ENCODE data around the gene MS4A6E. TPM values are rescaled to one million over a fixed set of nuclear protein-coding genes. Genes with fewer than 3 reads are reported as not detected.
"Not testable (repeated sequence)": the region's sequence is repeated elsewhere in the genome, so short reads cannot be mapped to it uniquely, and the experiment has no call there.

The MS4A6E gene
- total RNA-seq, 2 donors from 2014 or later = not detected

GRCh38 chr11:60288531-60288930 is 38.5 kb upstream of the MS4A6E start:
- Histone ChIP-seq H3K4me3 (no peak overlapping the region), H3K27ac (no peak overlapping the region), H3K9me3 (no peaks in the 10 kb centered on the region), H3K36me3 (no peaks in the 10 kb centered on the region), H3K27me3 (replicated peaks; ENCODE audit: insufficient read depth) (no peaks in the 10 kb centered on the region), H3K4me1 (ENCODE audit: control insufficient read depth in 1 of 2, low read depth in 2 of 2) (no peaks in the 10 kb centered on the region)
- DNase-seq (ENCODE audit: low spot score) (no peak), ATAC-seq (ENCODE audit: insufficient number of reproducible peaks, low FRiP score, low read depth) (no peak)
- TF ChIP-seq CTCF (IDR thresholded peaks at IDR 0.05) = no peak

GRCh38 chr11:60292145-60292544 is 34.9 kb upstream of the MS4A6E start:
- TF ChIP-seq CTCF (IDR thresholded peaks at IDR 0.05) = no peak

GRCh38 chr11:60301178-60301577 is 25.9 kb upstream of the MS4A6E start:
- H3K27me3 ChIP-seq (replicated peaks; ENCODE audit: insufficient read depth) = no peaks in the 10 kb centered on the region
- no peak for TF ChIP-seq CTCF (IDR thresholded peaks at IDR 0.05)
- DNase-seq (ENCODE audit: low spot score) (no peak), ATAC-seq (ENCODE audit: insufficient number of reproducible peaks, low FRiP score, low read depth) (no peak)
- H3K36me3 ChIP-seq = no peaks in the 10 kb centered on the region
- no peaks in the 10 kb centered on the region for H3K9me3 ChIP-seq
- no peak overlapping the region for H3K4me3 ChIP-seq
- no peak overlapping the region for H3K27ac ChIP-seq
- H3K4me1 ChIP-seq (ENCODE audit: control insufficient read depth in 1 of 2, low read depth in 2 of 2) = no peaks in the 10 kb centered on the region

More at GRCh38 chr11:60292145-60292544, 34.9 kb upstream of the MS4A6E start:
- no peaks in the 10 kb centered on the region for H3K9me3 ChIP-seq
- ATAC-seq (ENCODE audit: insufficient number of reproducible peaks, low FRiP score, low read depth) (no peak), DNase-seq (ENCODE audit: low spot score) (no peak)
- H3K4me3 ChIP-seq = no peak overlapping the region
- H3K4me1 ChIP-seq (ENCODE audit: control insufficient read depth in 1 of 2, low read depth in 2 of 2) = no peaks in the 10 kb centered on the region
- H3K27me3 ChIP-seq (replicated peaks; ENCODE audit: insufficient read depth) = no peaks in the 10 kb centered on the region
- no peak overlapping the region for H3K27ac ChIP-seq
- no peaks in the 10 kb centered on the region for H3K36me3 ChIP-seq

- not testable (repeated sequence) for H3K4me1 ChIP-seq (ENCODE audit: control insufficient read depth in 1 of 2, low read depth in 2 of 2); H3K36me3 ChIP-seq; H3K27me3 ChIP-seq (replicated peaks; ENCODE audit: insufficient read depth); DNase-seq (ENCODE audit: low spot score); H3K27ac ChIP-seq; H3K4me3 ChIP-seq; ATAC-seq (ENCODE audit: insufficient number of reproducible peaks, low FRiP score, low read depth); H3K9me3 ChIP-seq
Measured at GRCh38 chr11:60301884-60302283, 25.2 kb upstream of the MS4A6E start.

GRCh38 chr11:60303661-60304060 is 23.4 kb upstream of the MS4A6E start:
- DNase-seq (ENCODE audit: low spot score) (no peak), ATAC-seq (ENCODE audit: insufficient number of reproducible peaks, low FRiP score, low read depth) (no peak)
- Histone ChIP-seq H3K27ac (no peak overlapping the region), H3K4me3 (no peak overlapping the region), H3K4me1 (ENCODE audit: control insufficient read depth in 1 of 2, low read depth in 2 of 2) (no peaks in the 10 kb centered on the region), H3K9me3 (no peaks in the 10 kb centered on the region), H3K36me3 (no peaks in the 10 kb centered on the region), H3K27me3 (replicated peaks; ENCODE audit: insufficient read depth) (no peaks in the 10 kb centered on the region)
- TF ChIP-seq CTCF (IDR thresholded peaks at IDR 0.05) = no peak

- Histone ChIP-seq H3K36me3 (no peaks in the 10 kb centered on the region), H3K27ac (no peak overlapping the region), H3K27me3 (replicated peaks; ENCODE audit: insufficient read depth) (no peaks in the 10 kb centered on the region), H3K4me3 (no peak overlapping the region), H3K4me1 (ENCODE audit: control insufficient read depth in 1 of 2, low read depth in 2 of 2) (no peaks in the 10 kb centered on the region), H3K9me3 (no peaks in the 10 kb centered on the region)
- TF ChIP-seq CTCF (IDR thresholded peaks at IDR 0.05) = no peak
- DNase-seq (ENCODE audit: low spot score) (no peak), ATAC-seq (ENCODE audit: insufficient number of reproducible peaks, low FRiP score, low read depth) (no peak)
Measured at GRCh38 chr11:60305906-60306619, 21.0 kb upstream of the MS4A6E start.

Data from thoracic aorta (tissue), 2 donors.